ENCODE results near the gene ORMDL1.

DNA sequence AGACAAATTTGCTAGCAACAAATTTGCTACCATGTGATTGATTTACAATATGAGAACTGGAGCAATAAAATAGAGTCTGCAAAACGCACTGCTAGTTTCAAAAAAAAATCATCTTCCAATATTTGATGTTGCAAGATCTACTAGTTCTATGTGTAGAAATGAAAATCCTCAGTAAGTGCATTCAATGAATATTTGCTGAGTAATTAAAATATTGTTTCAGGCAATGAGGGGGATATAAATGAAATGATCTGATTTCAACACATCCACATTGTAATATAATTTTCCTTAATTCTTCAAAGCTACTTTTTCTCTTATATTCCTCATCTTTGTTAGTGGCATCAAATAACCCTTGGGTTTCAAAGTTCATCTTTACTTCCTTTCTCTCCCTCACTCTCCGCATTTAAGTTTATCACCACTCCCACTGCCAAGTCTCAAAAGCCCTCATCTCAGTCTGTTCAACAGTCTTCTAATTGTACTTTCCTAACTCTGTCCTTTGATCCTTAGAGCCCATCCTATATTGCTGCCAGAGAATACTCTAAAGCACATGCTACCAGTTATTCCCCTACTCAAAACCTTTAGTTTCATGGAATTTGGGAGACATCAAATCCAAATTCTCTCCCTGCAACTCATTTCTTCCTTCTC, 27.7 kb downstream of the ORMDL1 start:
- TF ChIP-seq, protein P1, sequence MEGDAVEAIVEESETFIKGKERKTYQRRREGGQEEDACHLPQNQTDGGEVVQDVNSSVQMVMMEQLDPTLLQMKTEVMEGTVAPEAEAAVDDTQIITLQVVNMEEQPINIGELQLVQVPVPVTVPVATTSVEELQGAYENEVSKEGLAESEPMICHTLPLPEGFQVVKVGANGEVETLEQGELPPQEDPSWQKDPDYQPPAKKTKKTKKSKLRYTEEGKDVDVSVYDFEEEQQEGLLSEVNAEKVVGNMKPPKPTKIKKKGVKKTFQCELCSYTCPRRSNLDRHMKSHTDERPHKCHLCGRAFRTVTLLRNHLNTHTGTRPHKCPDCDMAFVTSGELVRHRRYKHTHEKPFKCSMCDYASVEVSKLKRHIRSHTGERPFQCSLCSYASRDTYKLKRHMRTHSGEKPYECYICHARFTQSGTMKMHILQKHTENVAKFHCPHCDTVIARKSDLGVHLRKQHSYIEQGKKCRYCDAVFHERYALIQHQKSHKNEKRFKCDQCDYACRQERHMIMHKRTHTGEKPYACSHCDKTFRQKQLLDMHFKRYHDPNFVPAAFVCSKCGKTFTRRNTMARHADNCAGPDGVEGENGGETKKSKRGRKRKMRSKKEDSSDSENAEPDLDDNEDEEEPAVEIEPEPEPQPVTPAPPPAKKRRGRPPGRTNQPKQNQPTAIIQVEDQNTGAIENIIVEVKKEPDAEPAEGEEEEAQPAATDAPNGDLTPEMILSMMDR (conservative IDR thresholded peaks at IDR 0.05; ENCODE audit: low read depth, low read length), result no peak
- TF ChIP-seq EZH2 (IDR thresholded peaks at IDR 0.05; ENCODE audit: borderline replicate concordance, low read depth, low read length, poor library complexity, severe bottlenecking), result no peak

Measured in A673 (cell line).